Nephron (organoid): ENCODE measurements around the gene NCAPD3.

Experiments
- H3K27ac Mint-ChIP-seq, 3 experiments: 2 replicates each; pipeline ENCODE4 v1.8.0; 2020; ENCODE audit warnings: mixed read lengths in 3 of 3, mild to moderate bottlenecking in 2 of 3, moderate library complexity in 1 of 3
- H3K27me3 Mint-ChIP-seq: 2 replicates; pipeline ENCODE4 v1.8.0; 2021; ENCODE audit warnings: low read depth, mild to moderate bottlenecking, moderate library complexity, mixed read lengths
- H3K36me3 Mint-ChIP-seq: 2 replicates; pipeline ENCODE4 v1.8.0; 2020; ENCODE audit warnings: low read depth, mixed read lengths
- H3K4me1 Mint-ChIP-seq: 2 replicates; pipeline ENCODE4 v1.8.0; 2020; ENCODE audit warnings: mixed read lengths
- H3K4me3 Mint-ChIP-seq, 3 experiments: 2 replicates each; pipeline ENCODE4 v1.8.0; 2020; ENCODE audit warnings: mild to moderate bottlenecking in 3 of 3, mixed read lengths in 3 of 3, moderate library complexity in 2 of 3
- H3K9me3 Mint-ChIP-seq: 2 replicates; pipeline ENCODE4 v1.8.0; 2020; ENCODE audit warnings: mixed read lengths
- CTCF ChIP-seq, 3 experiments: fragments of 200-600 bp; sonication (generic); IDR thresholded peaks; one replicate each; pipeline ENCODE4 v1.5.0; 2021; ENCODE audit warnings: antibody characterized with exemption in 3 of 3; ENCODE audit not compliant: unreplicated experiment in 3 of 3

The NCAPD3 gene

GRCh38 chr11:134139873-134140331 is 83.9 kb downstream of the NCAPD3 start:
- H3K36me3 Mint-ChIP-seq, result peaks cover 58% of the 10 kb centered on the region
- peaks cover 11% of the 10 kb centered on the region for H3K9me3 Mint-ChIP-seq
- peak; percentile 81 to 86 (median 83) for TF ChIP-seq CTCF (IDR thresholded peaks at IDR 0.05; ENCODE audit: unreplicated experiment in 3 of 3)

GRCh38 chr11:134139303-134139872 is 84.4 kb downstream of the NCAPD3 start:
- Mint-ChIP-seq H3K9me3 (peaks cover 16% of the 10 kb centered on the region), H3K4me3 (no peak overlapping the region), H3K27me3 (no peaks in the 10 kb centered on the region), H3K36me3 (peaks cover 58% of the 10 kb centered on the region), H3K27ac (peak overlapping the region in 1 of 3 experiments; percentile 16), H3K4me1 (peaks cover 9% of the 10 kb centered on the region)
- no peak for TF ChIP-seq CTCF (IDR thresholded peaks at IDR 0.05; ENCODE audit: unreplicated experiment in 3 of 3)

More at GRCh38 chr11:134139873-134140331, 83.9 kb downstream of the NCAPD3 start:
- Mint-ChIP-seq H3K4me3 (no peak overlapping the region), H3K4me1 (peaks cover 9% of the 10 kb centered on the region), H3K27me3 (no peaks in the 10 kb centered on the region), H3K27ac (no peak overlapping the region)

- H3K4me3 Mint-ChIP-seq, result no peak overlapping the region
- H3K4me1 Mint-ChIP-seq, result peaks cover 9% of the 10 kb centered on the region
Measured at GRCh38 chr11:134138376-134138775, 85.4 kb downstream of the NCAPD3 start.

GRCh38 chr11:134134167-134134566 is 89.6 kb downstream of the NCAPD3 start:
- Mint-ChIP-seq H3K36me3 (peaks cover 62% of the 10 kb centered on the region), H3K4me1 (peaks cover 2% of the 10 kb centered on the region), H3K27me3 (peaks cover under 1% of the 10 kb centered on the region), H3K4me3 (no peak overlapping the region), H3K9me3 (peaks cover 57% of the 10 kb centered on the region), H3K27ac (no peak overlapping the region)
- TF ChIP-seq CTCF (IDR thresholded peaks at IDR 0.05; ENCODE audit: unreplicated experiment in 3 of 3), result no peak

More at GRCh38 chr11:134138376-134138775, 85.4 kb downstream of the NCAPD3 start:
- no peak for TF ChIP-seq CTCF (IDR thresholded peaks at IDR 0.05; ENCODE audit: unreplicated experiment in 3 of 3)
- Mint-ChIP-seq H3K9me3 (peaks cover 26% of the 10 kb centered on the region), H3K36me3 (peaks cover 58% of the 10 kb centered on the region), H3K27ac (no peak overlapping the region), H3K27me3 (no peaks in the 10 kb centered on the region)

GRCh38 chr11:134132808-134133207 is 91.0 kb downstream of the NCAPD3 start:
- no peak overlapping the region for H3K27ac Mint-ChIP-seq
- H3K9me3 Mint-ChIP-seq, result peaks cover 57% of the 10 kb centered on the region
- no peak overlapping the region for H3K4me3 Mint-ChIP-seq

More at GRCh38 chr11:134132808-134133207, 91.0 kb downstream of the NCAPD3 start:
- no peak for TF ChIP-seq CTCF (IDR thresholded peaks at IDR 0.05; ENCODE audit: unreplicated experiment in 3 of 3)
- Mint-ChIP-seq H3K36me3 (peaks cover 73% of the 10 kb centered on the region), H3K27me3 (peaks cover 3% of the 10 kb centered on the region), H3K4me1 (no peaks in the 10 kb centered on the region)
